Astrocyte (in vitro differentiated cells and primary cell): ENCODE measurements around the gene GGT5. TPM values are rescaled to one million over a fixed set of nuclear protein-coding genes. Genes with fewer than 3 reads are reported as not detected.
"Not testable (repeated sequence)": the region's sequence is repeated elsewhere in the genome, so short reads cannot be mapped to it uniquely, and the experiment has no call there.

Experiments
- DNase-seq: peaks from one replicate; pipeline ENCODE4 v3.0.0-alpha.2; 2010; ENCODE audit warnings: low read depth
- FAIRE-seq: peaks from 2 replicates; lab custom pipeline; 2011; peaks lifted over from hg19 to GRCh38; lab: Jason Lieb, UNC
- H2AFZ ChIP-seq: 2 replicates; pipeline ENCODE4 v1.6.0; 2012; ENCODE audit warnings: low read depth, low read length, inconsistent platforms
- H3K27ac ChIP-seq: 2 replicates; pipeline ENCODE4 v1.5.1; 2011; ENCODE audit warnings: low read depth, low read length, inconsistent platforms
- H3K27me3 ChIP-seq: 2 replicates; pipeline ENCODE4 v1.6.0; 2011; ENCODE audit warnings: low read length, inconsistent platforms; ENCODE audit not compliant: insufficient read depth
- H3K36me3 ChIP-seq: 2 replicates; pipeline ENCODE4 v1.5.1; 2011; ENCODE audit warnings: low read length, inconsistent platforms; ENCODE audit not compliant: insufficient read depth
- H3K4me1 ChIP-seq: 2 replicates; pipeline ENCODE4 v1.5.1; 2011; ENCODE audit warnings: low read length, inconsistent platforms; ENCODE audit not compliant: insufficient read depth
- H3K4me2 ChIP-seq: 2 replicates; pipeline ENCODE4 v1.6.0; 2012; ENCODE audit warnings: low read length, inconsistent platforms
- H3K4me3 ChIP-seq: 2 replicates; pipeline ENCODE4 v1.5.1; 2011; ENCODE audit warnings: low read depth, mild to moderate bottlenecking, low read length, inconsistent platforms; ENCODE audit not compliant: insufficient read depth
- H3K79me2 ChIP-seq: 2 replicates; pipeline ENCODE4 v1.6.0; 2012; ENCODE audit warnings: mild to moderate bottlenecking, low read length, inconsistent platforms; ENCODE audit not compliant: insufficient read depth
- H3K9ac ChIP-seq: 2 replicates; pipeline ENCODE4 v1.6.0; 2012; ENCODE audit warnings: mild to moderate bottlenecking, low read length, inconsistent platforms
- H3K9me3 ChIP-seq: 2 replicates; pipeline ENCODE4 v1.5.1; 2012; ENCODE audit warnings: low read depth, mild to moderate bottlenecking, low read length, inconsistent platforms; ENCODE audit not compliant: insufficient read depth
- H4K20me1 ChIP-seq: 2 replicates; pipeline ENCODE4 v1.6.0; 2012; ENCODE audit warnings: low read length, inconsistent platforms; ENCODE audit not compliant: insufficient read depth
- H3K27ac Mint-ChIP-seq: one replicate; pipeline ENCODE4 v1.8.0; 2021; ENCODE audit warnings: mild to moderate bottlenecking, mixed read lengths; ENCODE audit not compliant: unreplicated experiment
- H3K27me3 Mint-ChIP-seq: one replicate; pipeline ENCODE4 v1.8.0; 2021; ENCODE audit warnings: low read depth, mixed read lengths; ENCODE audit not compliant: unreplicated experiment
- H3K36me3 Mint-ChIP-seq: one replicate; pipeline ENCODE4 v1.8.0; 2021; ENCODE audit warnings: low read depth, mixed read lengths; ENCODE audit not compliant: unreplicated experiment
- H3K4me1 Mint-ChIP-seq: one replicate; pipeline ENCODE4 v1.8.0; 2021; ENCODE audit warnings: low read depth, mixed read lengths; ENCODE audit not compliant: unreplicated experiment
- H3K4me3 Mint-ChIP-seq: one replicate; pipeline ENCODE4 v1.8.0; 2021; ENCODE audit warnings: mild to moderate bottlenecking, moderate library complexity, mixed read lengths; ENCODE audit not compliant: unreplicated experiment
- H3K9me3 Mint-ChIP-seq: one replicate; pipeline ENCODE4 v1.8.0; 2021; ENCODE audit warnings: mild to moderate bottlenecking, mixed read lengths; ENCODE audit not compliant: unreplicated experiment
- EZH2 ChIP-seq: IDR thresholded peaks from 2 replicates; pipeline ENCODE4 v1.6.1; 2012; ENCODE audit warnings: mild to moderate bottlenecking, low read length, inconsistent platforms; ENCODE audit not compliant: insufficient read depth
- total RNA-seq: library from RNA; stranded (reverse); gene quantifications from 2 replicates; pipeline ENCODE4 v1.2.1, GENCODE V29; 2021
- TF ChIP-seq, protein P1 (sequence below): IDR thresholded peaks from 2 replicates; pipeline ENCODE4 v1.5.1; 2011; ENCODE audit warnings: low read depth, mild to moderate bottlenecking, inconsistent platforms, low read length, moderate library complexity; ENCODE audit not compliant: insufficient read depth

The GGT5 gene
- total RNA-seq, 1 donor from 2014 or later: 0.64 TPM

GRCh38 chr22:24282401-24282800, 37.5 kb upstream of the GGT5 start:
- Histone ChIP-seq H3K27ac (no peak overlapping the region), H2AFZ (no peak overlapping the region), H3K27me3 (no peaks in the 10 kb centered on the region), H3K9ac (no peak overlapping the region), H3K4me3 (no peak overlapping the region), H3K4me2 (no peak overlapping the region), H3K36me3 (no peaks in the 10 kb centered on the region), H3K4me1 (peaks cover 9% of the 10 kb centered on the region), H4K20me1 (peaks cover 28% of the 10 kb centered on the region), H3K79me2 (peaks cover 81% of the 10 kb centered on the region), H3K9me3 (no peaks in the 10 kb centered on the region)
- Mint-ChIP-seq H3K9me3 (peaks cover 4% of the 10 kb centered on the region), H3K36me3 (peaks cover 2% of the 10 kb centered on the region), H3K27ac (no peak overlapping the region), H3K27me3 (no peaks in the 10 kb centered on the region), H3K4me3 (no peak overlapping the region), H3K4me1 (peaks cover 38% of the 10 kb centered on the region)
- DNase-seq (no peak), FAIRE-seq (no peak)
- TF ChIP-seq, protein P1, sequence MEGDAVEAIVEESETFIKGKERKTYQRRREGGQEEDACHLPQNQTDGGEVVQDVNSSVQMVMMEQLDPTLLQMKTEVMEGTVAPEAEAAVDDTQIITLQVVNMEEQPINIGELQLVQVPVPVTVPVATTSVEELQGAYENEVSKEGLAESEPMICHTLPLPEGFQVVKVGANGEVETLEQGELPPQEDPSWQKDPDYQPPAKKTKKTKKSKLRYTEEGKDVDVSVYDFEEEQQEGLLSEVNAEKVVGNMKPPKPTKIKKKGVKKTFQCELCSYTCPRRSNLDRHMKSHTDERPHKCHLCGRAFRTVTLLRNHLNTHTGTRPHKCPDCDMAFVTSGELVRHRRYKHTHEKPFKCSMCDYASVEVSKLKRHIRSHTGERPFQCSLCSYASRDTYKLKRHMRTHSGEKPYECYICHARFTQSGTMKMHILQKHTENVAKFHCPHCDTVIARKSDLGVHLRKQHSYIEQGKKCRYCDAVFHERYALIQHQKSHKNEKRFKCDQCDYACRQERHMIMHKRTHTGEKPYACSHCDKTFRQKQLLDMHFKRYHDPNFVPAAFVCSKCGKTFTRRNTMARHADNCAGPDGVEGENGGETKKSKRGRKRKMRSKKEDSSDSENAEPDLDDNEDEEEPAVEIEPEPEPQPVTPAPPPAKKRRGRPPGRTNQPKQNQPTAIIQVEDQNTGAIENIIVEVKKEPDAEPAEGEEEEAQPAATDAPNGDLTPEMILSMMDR: no peak
- no peak for TF ChIP-seq EZH2

DNA sequence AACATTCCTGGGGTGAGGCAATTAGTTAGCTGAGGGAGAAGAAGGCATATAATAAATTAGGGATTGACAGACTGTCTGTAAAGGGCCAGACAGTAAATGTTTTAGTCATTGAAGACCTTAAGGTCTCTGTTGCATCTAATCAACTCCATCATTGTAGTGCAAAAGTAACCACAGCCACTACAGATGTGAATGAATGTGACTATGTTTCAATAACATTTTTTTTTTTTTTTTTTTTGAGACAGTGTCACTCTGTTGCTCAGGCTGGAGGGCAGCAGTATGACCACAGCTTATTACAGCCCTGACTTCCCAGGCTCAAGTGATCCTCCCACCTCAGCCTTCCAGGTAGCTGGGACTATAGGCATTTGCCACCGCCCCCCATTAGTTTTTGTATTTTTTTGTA, 35.5 kb upstream of the GGT5 start:
- not testable (repeated sequence) for H3K9ac ChIP-seq, H3K27me3 ChIP-seq, FAIRE-seq, H3K27ac Mint-ChIP-seq, H3K9me3 ChIP-seq, H2AFZ ChIP-seq, H3K36me3 ChIP-seq, H3K4me3 ChIP-seq, H3K4me1 ChIP-seq, H3K4me3 Mint-ChIP-seq, H3K27ac ChIP-seq, DNase-seq, H3K27me3 Mint-ChIP-seq, H3K36me3 Mint-ChIP-seq, H3K9me3 Mint-ChIP-seq, H3K4me2 ChIP-seq
- peaks cover 36% of the 10 kb centered on the region for H4K20me1 ChIP-seq
- peaks cover 26% of the 10 kb centered on the region for H3K4me1 Mint-ChIP-seq
- peaks cover 80% of the 10 kb centered on the region for H3K79me2 ChIP-seq

GRCh38 chr22:24274696-24275405, 30.0 kb upstream of the GGT5 start:
- peaks cover 10% of the 10 kb centered on the region for H3K4me1 ChIP-seq
- peak overlapping the region; percentile 38 for H3K4me2 ChIP-seq
- H3K27me3 Mint-ChIP-seq, H3K36me3 ChIP-seq, H3K4me3 ChIP-seq, H3K9me3 Mint-ChIP-seq, DNase-seq, H3K9ac ChIP-seq, H3K27ac ChIP-seq, H2AFZ ChIP-seq, FAIRE-seq, H3K27me3 ChIP-seq, H3K36me3 Mint-ChIP-seq, H3K9me3 ChIP-seq: not testable (repeated sequence)
- H3K27ac Mint-ChIP-seq: peak overlapping the region; percentile 75
- peak overlapping the region; percentile 50 for H3K4me3 Mint-ChIP-seq
- peaks cover 15% of the 10 kb centered on the region for H3K4me1 Mint-ChIP-seq
- H4K20me1 ChIP-seq: peaks cover 43% of the 10 kb centered on the region
- H3K79me2 ChIP-seq: peaks cover 77% of the 10 kb centered on the region

GRCh38 chr22:24273906-24274305, 29.0 kb upstream of the GGT5 start:
- H3K27ac Mint-ChIP-seq: peak overlapping the region; percentile 75
- peaks cover 69% of the 10 kb centered on the region for H3K79me2 ChIP-seq
- peaks cover 43% of the 10 kb centered on the region for H4K20me1 ChIP-seq
- H3K9ac ChIP-seq, H3K27me3 Mint-ChIP-seq, H3K27ac ChIP-seq, H3K27me3 ChIP-seq, FAIRE-seq, H2AFZ ChIP-seq, H3K36me3 Mint-ChIP-seq, H3K9me3 Mint-ChIP-seq, H3K36me3 ChIP-seq, H3K4me3 ChIP-seq, H3K9me3 ChIP-seq, DNase-seq: not testable (repeated sequence)
- H3K4me1 ChIP-seq: peaks cover 10% of the 10 kb centered on the region
- peak overlapping the region; percentile 69 for H3K4me3 Mint-ChIP-seq
- peak overlapping the region; percentile 11 for H3K4me2 ChIP-seq
- peaks cover 15% of the 10 kb centered on the region for H3K4me1 Mint-ChIP-seq

DNA sequence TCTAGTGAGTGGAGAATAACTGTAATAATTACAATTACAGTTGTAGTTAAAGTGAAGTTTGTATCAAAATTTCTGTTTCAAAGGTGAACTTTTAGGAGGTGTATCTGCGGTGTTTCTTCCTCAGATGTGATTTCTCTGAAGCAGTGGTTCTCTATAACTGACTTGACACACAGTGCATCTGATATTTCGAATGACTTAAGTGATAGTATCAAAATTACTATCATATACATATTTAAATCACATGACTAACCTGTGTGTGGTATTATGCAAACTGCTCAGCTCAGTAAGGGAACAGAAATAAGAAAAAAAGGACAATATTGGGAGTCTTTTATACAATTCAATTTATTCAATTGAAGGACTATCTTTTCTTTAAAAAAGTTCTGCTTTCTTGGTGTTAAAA, 28.1 kb upstream of the GGT5 start:
- H3K27ac ChIP-seq, H3K9me3 ChIP-seq, H2AFZ ChIP-seq, DNase-seq, H3K36me3 ChIP-seq, FAIRE-seq, H3K4me3 ChIP-seq, H3K4me2 ChIP-seq, H3K9ac ChIP-seq, H3K9me3 Mint-ChIP-seq, H3K27me3 ChIP-seq, H3K27me3 Mint-ChIP-seq, H3K36me3 Mint-ChIP-seq, H3K27ac Mint-ChIP-seq: not testable (repeated sequence)
- Histone ChIP-seq H3K4me1 (peaks cover 10% of the 10 kb centered on the region), H3K79me2 (peaks cover 64% of the 10 kb centered on the region), H4K20me1 (peaks cover 43% of the 10 kb centered on the region)
- H3K4me3 Mint-ChIP-seq: peak overlapping the region; percentile 60
- H3K4me1 Mint-ChIP-seq: peaks cover 15% of the 10 kb centered on the region
